ENCODE measurements around the gene MSANTD4.

The MSANTD4 gene

GRCh38 chr11:105968021-105968697 is 53.9 kb downstream of the MSANTD4 start:
- DNase-seq (ENCODE audit: low spot score) = no peak
- TF ChIP-seq CTCF (IDR thresholded peaks at IDR 0.05; ENCODE audit: extremely low read depth, insufficient read depth, missing control alignments) = no peak
- in situ Hi-C loops (cut with MboI; ENCODE audit: low pct_unique_long_range_greater_than_20kb, low sequenced_read_pairs, unreplicated experiment) = no loop called here

GRCh38 chr11:105960252-105961245 is 61.5 kb downstream of the MSANTD4 start:
- TF ChIP-seq CTCF (IDR thresholded peaks at IDR 0.05; ENCODE audit: extremely low read depth, insufficient read depth, missing control alignments) = no peak
- no peak for DNase-seq (ENCODE audit: low spot score)
- in situ Hi-C loops (cut with MboI; ENCODE audit: low pct_unique_long_range_greater_than_20kb, low sequenced_read_pairs, unreplicated experiment) = no loop called here

Measured in GM13977 (cell line).